B cell (primary cell): Measurements from ENCODE around the gene TIRAP. TPM values are rescaled to one million over a fixed set of nuclear protein-coding genes. Genes with fewer than 3 reads are reported as not detected.
A peak's percentile ranks its signal among the peaks of the same experiment; 100 is the strongest.

Source experiments
- ATAC-seq: fragments of 200-7000 bp; cut with Tn5 transposase; one replicate; pipeline ENCODE4 v1.10.0; 2021; ENCODE audit warnings: low read depth, mild to moderate bottlenecking, moderate number of reproducible peaks, moderate library complexity
- CTCF ChIA-PET: fragments of 350-600 bp; sonication (Branson Sonifier 250); formaldehyde crosslinking; loops from one replicate; lab custom pipeline; 2021; ENCODE audit warnings: antibody characterized with exemption, inconsistent platforms; lab: Charles Lee
- POLR2A ChIA-PET: fragments of 350-600 bp; sonication (Branson Sonifier 250); formaldehyde crosslinking; loops from one replicate; lab custom pipeline; 2021; ENCODE audit warnings: antibody characterized with exemption; lab: Charles Lee
- DNase-seq: peaks from one replicate; pipeline ENCODE4 v3.0.0; 2013
- H2AFZ ChIP-seq: 2 replicates; pipeline ENCODE4 v1.6.1; 2012; ENCODE audit warnings: mild to moderate bottlenecking, low read depth, low read length; ENCODE audit not compliant: insufficient read depth, poor library complexity, severe bottlenecking
- H3K27ac ChIP-seq, 2 donors: 1 replicate in 1 of 2; 2 replicates in 1 of 2; pipeline ENCODE4 v1.5.1; 2012 to 2013; ENCODE audit warnings: low read length in 2 of 2, mild to moderate bottlenecking in 2 of 2, moderate library complexity in 1 of 2
- H3K27me3 ChIP-seq, 4 experiments: fragments of 200-600 bp in 1 of 4; sonication (generic) in 1 of 4; replicated peaks in 1 of 4; 1 replicate in 2 of 4; 2 replicates in 2 of 4; pipeline versions ENCODE4 v1.6.1 to v1.7.0; 2013 to 2016; ENCODE audit warnings: low read length in 3 of 4, mild to moderate bottlenecking in 2 of 4, mixed read lengths in 1 of 4, moderate library complexity in 1 of 4; ENCODE audit not compliant: insufficient read depth in 4 of 4, control insufficient read depth in 3 of 4; ENCODE audit errors: control extremely low read depth in 1 of 4
- H3K36me3 ChIP-seq, 2 experiments: replicated peaks in 1 of 2; 1 replicate in 1 of 2; 2 replicates in 1 of 2; pipeline versions ENCODE4 v1.6.1 to v1.7.1; 2013; ENCODE audit warnings: low read length in 1 of 2; ENCODE audit not compliant: insufficient read depth in 2 of 2, control insufficient read depth in 1 of 2; ENCODE audit errors: control extremely low read depth in 1 of 2, extremely low read depth in 1 of 2
- H3K4me1 ChIP-seq, 2 donors: fragments of 200-600 bp in 1 of 2; sonication (generic) in 1 of 2; 1 replicate in 1 of 2; 2 replicates in 1 of 2; pipeline versions ENCODE4 v1.5.1 to v1.6.1; 2013 to 2017; ENCODE audit warnings: low read length in 2 of 2; ENCODE audit not compliant: control insufficient read depth in 2 of 2, insufficient read depth in 2 of 2
- H3K4me2 ChIP-seq: replicated peaks from 2 replicates; pipeline ENCODE3; 2012; ENCODE audit warnings: mild to moderate bottlenecking, low read depth, low read length; ENCODE audit not compliant: poor library complexity, severe bottlenecking
- H3K4me3 ChIP-seq, 5 experiments: fragments of 200-600 bp in 1 of 5; sonication (generic) in 1 of 5; 1 replicate in 3 of 5; 2 replicates in 2 of 5; pipeline versions ENCODE4 v1.5.1 to v1.7.0; 2011 to 2016; ENCODE audit warnings: low read length in 4 of 5, mild to moderate bottlenecking in 4 of 5, low read depth in 2 of 5, control low read depth in 1 of 5, moderate library complexity in 1 of 5; ENCODE audit not compliant: insufficient read depth in 1 of 5; ENCODE audit errors: control extremely low read depth in 1 of 5, extremely low read depth in 1 of 5
- H3K79me2 ChIP-seq: fragments of 200-600 bp; sonication (generic); one replicate; pipeline ENCODE4 v1.6.0; 2016; ENCODE audit warnings: low read length; ENCODE audit not compliant: control insufficient read depth, insufficient read depth
- H3K9ac ChIP-seq: fragments of 200-600 bp; sonication (generic); 2 replicates; pipeline ENCODE4 v1.6.1; 2017; ENCODE audit warnings: mild to moderate bottlenecking, low read length, moderate library complexity
- H3K9me3 ChIP-seq, 3 donors: one replicate each; pipeline versions ENCODE4 v1.6.1 to v1.7.1; 2013; ENCODE audit warnings: low read length in 2 of 3; ENCODE audit not compliant: control insufficient read depth in 2 of 3, insufficient read depth in 1 of 3; ENCODE audit errors: control extremely low read depth in 1 of 3
- H4K20me1 ChIP-seq: 2 replicates; pipeline ENCODE4 v1.6.0; 2012; ENCODE audit warnings: mild to moderate bottlenecking, low read length; ENCODE audit not compliant: insufficient read depth, control insufficient read depth, poor library complexity, severe bottlenecking
- H3K27ac Mint-ChIP-seq: one replicate; pipeline ENCODE4 v1.8.0; 2021; ENCODE audit warnings: mixed read lengths
- H3K27me3 Mint-ChIP-seq: one replicate; pipeline ENCODE4 v1.8.0; 2021; ENCODE audit warnings: mixed read lengths
- H3K4me1 Mint-ChIP-seq: one replicate; pipeline ENCODE4 v1.8.0; 2021; ENCODE audit warnings: mixed read lengths
- H3K4me3 Mint-ChIP-seq: one replicate; pipeline ENCODE4 v1.8.0; 2021; ENCODE audit warnings: mixed read lengths
- H3K9me3 Mint-ChIP-seq: one replicate; pipeline ENCODE4 v1.8.0; 2022; ENCODE audit warnings: mixed read lengths; ENCODE audit not compliant: insufficient read depth
- EZH2 ChIP-seq: IDR thresholded peaks from 2 replicates; pipeline ENCODE4 v1.6.1; 2012; ENCODE audit warnings: borderline replicate concordance, low read depth, mild to moderate bottlenecking, moderate library complexity, low read length; ENCODE audit not compliant: insufficient read depth, poor library complexity, severe bottlenecking
- WGBS: methylation state at CpG from one replicate; pipeline ENCODE4 v1.1.5; 2013; ENCODE audit warnings: missing lambda C conversion rate; ENCODE audit not compliant: insufficient coverage; 5-methylcytosine and 5-hydroxymethylcytosine counted together
- intact Hi-C: fragments of 100-400 bp; cut with micrococcal nuclease; formaldehyde crosslinking; loops from one replicate; pipeline ENCODE4 v1.10.0; 2022
- polyA plus RNA-seq: library from polyadenylated mRNA; depleted of rRNA; stranded (reverse); fragments of >200 nt; gene quantifications from 2 replicates; pipeline ENCODE4 v1.2.3, GENCODE V29; 2012
- total RNA-seq, 2 donors: library from RNA; stranded (reverse); fragments of 120-200 nt in 1 of 2; gene quantifications; 1 replicate in 1 of 2; 2 replicates in 1 of 2; pipeline versions ENCODE4 v1.2.3 to v1.2.4, GENCODE V29; 2013 to 2022
- TF ChIP-seq, protein P1 (sequence below): fragments of 200-600 bp; IDR thresholded peaks from one replicate; pipeline ENCODE4 v1.8.0; 2022; ENCODE audit warnings: antibody characterized with exemption, mild to moderate bottlenecking

The TIRAP gene
- total and polyA plus RNA-seq, 2 donors (not counting 1 experiment from before 2014, with no cell fraction given) = 9.9 to 25.1 TPM

DNA sequence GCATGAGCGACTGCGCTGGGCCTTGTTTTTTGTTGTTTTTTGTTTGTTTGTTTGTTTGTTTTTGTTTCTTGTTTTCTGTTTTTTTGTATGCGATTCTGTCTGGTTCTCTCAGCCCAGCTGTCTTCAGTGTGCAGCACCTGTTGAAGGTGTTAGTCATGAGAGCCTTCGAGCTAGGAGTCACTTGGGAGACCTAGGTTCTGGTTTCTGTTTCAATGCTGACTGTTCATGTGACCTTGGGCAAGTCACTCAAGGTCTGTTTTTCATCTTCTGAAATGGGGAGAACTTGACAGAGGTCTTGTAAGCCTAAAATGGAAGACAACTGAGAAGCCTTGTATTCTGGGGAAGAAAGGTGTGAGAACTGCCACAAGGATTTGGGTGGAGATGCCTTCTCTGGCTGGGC, 22.8 kb downstream of the TIRAP start:
- intact Hi-C loops = loop anchor here (10.0 kb wide), 1 partner anchor 49 kb away; the partner anchor contains the start of gene ST3GAL4
- POLR2A ChIA-PET = no interaction called here

DNA sequence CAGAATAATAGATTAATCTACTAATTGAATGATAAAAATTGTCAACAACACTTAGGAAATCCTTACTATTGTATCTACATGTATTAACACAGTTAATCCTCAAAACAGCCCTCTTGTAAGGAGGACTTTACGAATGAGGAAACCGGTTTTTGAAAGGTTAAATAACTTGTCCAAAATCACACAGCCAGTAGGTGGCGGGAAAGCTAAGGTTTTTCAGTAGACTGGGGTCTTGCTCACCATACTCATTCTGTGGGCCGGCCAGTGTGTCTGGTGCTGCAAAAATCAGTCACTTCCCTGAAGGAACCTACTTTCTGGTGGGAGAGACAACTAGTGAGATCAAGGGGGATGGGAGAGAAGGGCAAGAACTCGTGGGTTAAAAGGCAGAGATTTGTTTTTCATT, 24.8 kb downstream of the TIRAP start:
- ATAC-seq = no peak
- no peak overlapping the region for H2AFZ ChIP-seq
- peak overlapping the region; percentile 2 for H3K27ac Mint-ChIP-seq
- peaks cover 57% of the 10 kb centered on the region for H3K79me2 ChIP-seq
- peaks cover 13% of the 10 kb centered on the region for H4K20me1 ChIP-seq
- 31% methylated on average over 2 of the region's 5 CpGs for WGBS
- no peak overlapping the region for H3K9ac ChIP-seq
- H3K4me3 ChIP-seq = no peak overlapping the region
- no peak overlapping the region for H3K4me3 Mint-ChIP-seq
- no peak overlapping the region for H3K4me2 ChIP-seq
- peaks cover 44% of the 10 kb centered on the region for H3K4me1 Mint-ChIP-seq
- no peaks in the 10 kb centered on the region for H3K9me3 ChIP-seq
- DNase-seq = no peak
- H3K27ac ChIP-seq = no peak overlapping the region
- CTCF ChIA-PET = interaction anchor here (0.7 to 2.6 kb wide), 4 partner anchors 9 to 173 kb away, joined by 3 to 12 read pairs (median 4); no protein-coding TSS in a partner anchor
- H3K4me1 ChIP-seq = peaks cover 11 to 41% of the 10 kb centered on the region in 2 donors
- H3K27me3 ChIP-seq = no peaks in the 10 kb centered on the region
- peaks cover 2 to 26% of the 10 kb centered on the region in 2 experiments for H3K36me3 ChIP-seq
- no peaks in the 10 kb centered on the region for H3K9me3 Mint-ChIP-seq
- intact Hi-C loops = loop anchor here (10.0 kb wide), 1 partner anchor 47 kb away; the partner anchor contains the start of gene ST3GAL4
- no peak for TF ChIP-seq EZH2
- TF ChIP-seq, protein P1, sequence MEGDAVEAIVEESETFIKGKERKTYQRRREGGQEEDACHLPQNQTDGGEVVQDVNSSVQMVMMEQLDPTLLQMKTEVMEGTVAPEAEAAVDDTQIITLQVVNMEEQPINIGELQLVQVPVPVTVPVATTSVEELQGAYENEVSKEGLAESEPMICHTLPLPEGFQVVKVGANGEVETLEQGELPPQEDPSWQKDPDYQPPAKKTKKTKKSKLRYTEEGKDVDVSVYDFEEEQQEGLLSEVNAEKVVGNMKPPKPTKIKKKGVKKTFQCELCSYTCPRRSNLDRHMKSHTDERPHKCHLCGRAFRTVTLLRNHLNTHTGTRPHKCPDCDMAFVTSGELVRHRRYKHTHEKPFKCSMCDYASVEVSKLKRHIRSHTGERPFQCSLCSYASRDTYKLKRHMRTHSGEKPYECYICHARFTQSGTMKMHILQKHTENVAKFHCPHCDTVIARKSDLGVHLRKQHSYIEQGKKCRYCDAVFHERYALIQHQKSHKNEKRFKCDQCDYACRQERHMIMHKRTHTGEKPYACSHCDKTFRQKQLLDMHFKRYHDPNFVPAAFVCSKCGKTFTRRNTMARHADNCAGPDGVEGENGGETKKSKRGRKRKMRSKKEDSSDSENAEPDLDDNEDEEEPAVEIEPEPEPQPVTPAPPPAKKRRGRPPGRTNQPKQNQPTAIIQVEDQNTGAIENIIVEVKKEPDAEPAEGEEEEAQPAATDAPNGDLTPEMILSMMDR = peak; percentile 17
- POLR2A ChIA-PET = no interaction called here
- no peaks in the 10 kb centered on the region for H3K27me3 Mint-ChIP-seq

More for the DNA sequence above, 22.8 kb downstream of the TIRAP start:
- 67% methylated on average over 4 of the region's 4 CpGs for WGBS
- H4K20me1 ChIP-seq = peaks cover 6% of the 10 kb centered on the region
- no peak overlapping the region for H3K4me3 ChIP-seq
- H3K27me3 ChIP-seq = no peaks in the 10 kb centered on the region
- no peak for TF ChIP-seq EZH2
- TF ChIP-seq, protein P1 = no peak
- CTCF ChIA-PET = interaction anchor here (0.7 to 2.6 kb wide), 2 partner anchors 175 to 1468 kb away, joined by 4 to 12 read pairs; no protein-coding TSS in a partner anchor
- H3K9ac ChIP-seq = no peak overlapping the region
- H3K4me3 Mint-ChIP-seq = peak overlapping the region; percentile 74
- no peaks in the 10 kb centered on the region for H3K9me3 ChIP-seq
- no peak overlapping the region for H3K27ac ChIP-seq
- H3K27me3 Mint-ChIP-seq = no peaks in the 10 kb centered on the region
- peak overlapping the region; percentile 61 for H3K27ac Mint-ChIP-seq
- ATAC-seq (no peak), DNase-seq (peak; percentile 49)
- peak overlapping the region; percentile 13 for H3K4me2 ChIP-seq
- H3K9me3 Mint-ChIP-seq = no peaks in the 10 kb centered on the region
- peaks cover 40% of the 10 kb centered on the region for H3K4me1 Mint-ChIP-seq
- H3K4me1 ChIP-seq = peaks cover 11 to 37% of the 10 kb centered on the region in 2 donors
- H3K36me3 ChIP-seq = peaks cover 2 to 19% of the 10 kb centered on the region in 2 experiments
- H3K79me2 ChIP-seq = peaks cover 44% of the 10 kb centered on the region
- H2AFZ ChIP-seq = no peak overlapping the region
